ENCODE measurements around the gene C19orf25. TPM values are rescaled to one million over a fixed set of nuclear protein-coding genes. Genes with fewer than 3 reads are reported as not detected.

Gene C19orf25
- total RNA-seq, 1 donor from 2014 or later = 26.6 TPM

DNA sequence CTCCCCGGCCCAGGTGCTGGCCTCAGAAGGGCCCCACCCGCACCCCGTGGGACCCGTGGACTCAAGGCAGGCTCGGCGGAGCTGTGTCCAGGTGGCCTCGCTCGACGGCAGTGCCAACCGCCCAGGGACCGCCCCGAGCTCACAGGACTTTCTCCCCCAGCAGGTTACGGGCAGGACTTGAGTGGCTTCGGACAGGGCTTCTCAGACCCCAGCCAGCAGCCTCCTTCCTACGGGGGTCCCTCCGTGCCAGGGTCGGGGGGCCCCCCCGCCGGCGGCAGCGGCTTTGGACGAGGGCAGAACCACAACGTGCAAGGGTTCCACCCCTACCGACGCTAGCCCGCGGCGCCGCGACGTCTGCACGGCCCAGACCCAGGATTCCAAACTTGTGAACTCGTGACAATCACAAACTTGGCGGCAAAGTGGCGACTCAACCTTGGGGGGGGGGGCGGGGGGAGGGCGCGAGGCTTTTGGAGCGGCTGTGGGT lies 44.4 kb downstream of the C19orf25 start:
- no peak for TF ChIP-seq CTCF (conservative IDR thresholded peaks at IDR 0.05; ENCODE audit: low read depth, low read length)
- DNase-seq (ENCODE audit: low read depth) = no peak
- no peak overlapping the region for H3K4me3 ChIP-seq (ENCODE audit: low read depth, low read length)

GRCh38 chr19:1434040-1434366 lies 45.0 kb downstream of the C19orf25 start:
- no peak for TF ChIP-seq CTCF (conservative IDR thresholded peaks at IDR 0.05; ENCODE audit: low read depth, low read length)
- H3K4me3 ChIP-seq (ENCODE audit: low read depth, low read length) = no peak overlapping the region
- DNase-seq (ENCODE audit: low read depth) = no peak

- no peak for TF ChIP-seq CTCF (conservative IDR thresholded peaks at IDR 0.05; ENCODE audit: low read depth, low read length)
- DNase-seq (ENCODE audit: low read depth) = no peak
- H3K4me3 ChIP-seq (ENCODE audit: low read depth, low read length) = no peak overlapping the region
Observed at GRCh38 chr19:1433119-1434039, 45.6 kb downstream of the C19orf25 start.

GRCh38 chr19:1432507-1432887 lies 46.5 kb downstream of the C19orf25 start:
- TF ChIP-seq CTCF (conservative IDR thresholded peaks at IDR 0.05; ENCODE audit: low read depth, low read length) = no peak
- no peak for DNase-seq (ENCODE audit: low read depth)
- H3K4me3 ChIP-seq (ENCODE audit: low read depth, low read length) = no peak overlapping the region

DNA sequence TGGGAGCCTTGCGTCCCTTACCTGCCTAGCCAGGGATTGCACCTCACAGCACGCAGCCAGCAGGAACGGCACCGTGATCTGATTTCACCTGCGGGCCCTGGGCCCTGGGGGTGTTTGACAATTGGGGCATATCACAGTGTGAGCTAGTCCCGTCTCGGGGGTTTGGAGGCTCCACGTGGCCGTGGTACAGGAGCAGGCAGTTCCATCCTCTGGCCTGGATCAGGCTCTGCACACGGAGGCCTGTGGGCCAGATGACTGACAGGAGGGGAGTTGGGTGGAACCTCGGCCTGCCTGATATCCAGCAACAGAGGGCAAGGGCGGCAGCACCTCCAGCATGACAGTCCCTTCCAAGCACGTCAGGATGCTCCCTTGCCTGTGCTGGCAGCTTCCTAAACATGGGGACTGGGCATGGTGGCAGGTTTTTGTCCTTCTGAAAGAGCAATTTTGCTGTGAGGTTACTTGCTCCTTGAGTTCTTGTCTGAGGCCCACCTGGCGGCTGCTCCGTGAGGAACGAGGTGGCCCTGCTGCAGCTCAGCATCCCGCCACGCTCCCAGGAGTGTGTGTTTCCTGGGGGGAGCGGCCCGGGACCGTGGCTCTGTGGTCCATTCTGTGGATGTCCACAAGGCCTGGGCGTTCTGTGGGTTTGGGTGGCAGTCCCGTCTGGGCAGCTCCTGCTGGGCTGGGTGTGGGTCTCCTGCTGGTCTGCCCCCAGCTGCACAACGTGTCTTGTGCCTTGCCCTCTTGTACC lies 47.1 kb downstream of the C19orf25 start:
- TF ChIP-seq CTCF (conservative IDR thresholded peaks at IDR 0.05; ENCODE audit: low read depth, low read length) = no peak
- no peak overlapping the region for H3K4me3 ChIP-seq (ENCODE audit: low read depth, low read length)
- DNase-seq (ENCODE audit: low read depth) = no peak

GRCh38 chr19:1430246-1430645 lies 48.8 kb downstream of the C19orf25 start:
- no peak for TF ChIP-seq CTCF (conservative IDR thresholded peaks at IDR 0.05; ENCODE audit: low read depth, low read length)
- DNase-seq (ENCODE audit: low read depth) = no peak
- no peak overlapping the region for H3K4me3 ChIP-seq (ENCODE audit: low read depth, low read length)

Measured in epithelial cell of proximal tubule (primary cell).